Measurements from ENCODE around the gene NRM. TPM values are rescaled to one million over a fixed set of nuclear protein-coding genes. Genes with fewer than 3 reads are reported as not detected.

NRM gene
- total RNA-seq, 1 experiment from 2014 or later: 31.2 TPM

- Mint-ChIP-seq H3K27ac (no peak overlapping the region), H3K27me3 (ENCODE audit: low read depth) (no peaks in the 10 kb centered on the region; the same call in 1 of the 2 replicates), H3K9me3 (no peaks in the 10 kb centered on the region), H3K4me3 (no peak overlapping the region), H3K36me3 (peaks cover 61% of the 10 kb centered on the region), H3K4me1 (peaks cover 15% of the 10 kb centered on the region)
- no peak for TF ChIP-seq ELF4 (CRISPR knock-in tag; IDR thresholded peaks at IDR 0.05; ENCODE audit: low read depth)
- no peak for TF ChIP-seq CBFB (CRISPR knock-in tag; IDR thresholded peaks at IDR 0.05; ENCODE audit: low read depth)
- TF ChIP-seq ZNF532 (CRISPR knock-in tag; IDR thresholded peaks at IDR 0.05; ENCODE audit: borderline replicate concordance): no peak
- TF ChIP-seq, protein P1, sequence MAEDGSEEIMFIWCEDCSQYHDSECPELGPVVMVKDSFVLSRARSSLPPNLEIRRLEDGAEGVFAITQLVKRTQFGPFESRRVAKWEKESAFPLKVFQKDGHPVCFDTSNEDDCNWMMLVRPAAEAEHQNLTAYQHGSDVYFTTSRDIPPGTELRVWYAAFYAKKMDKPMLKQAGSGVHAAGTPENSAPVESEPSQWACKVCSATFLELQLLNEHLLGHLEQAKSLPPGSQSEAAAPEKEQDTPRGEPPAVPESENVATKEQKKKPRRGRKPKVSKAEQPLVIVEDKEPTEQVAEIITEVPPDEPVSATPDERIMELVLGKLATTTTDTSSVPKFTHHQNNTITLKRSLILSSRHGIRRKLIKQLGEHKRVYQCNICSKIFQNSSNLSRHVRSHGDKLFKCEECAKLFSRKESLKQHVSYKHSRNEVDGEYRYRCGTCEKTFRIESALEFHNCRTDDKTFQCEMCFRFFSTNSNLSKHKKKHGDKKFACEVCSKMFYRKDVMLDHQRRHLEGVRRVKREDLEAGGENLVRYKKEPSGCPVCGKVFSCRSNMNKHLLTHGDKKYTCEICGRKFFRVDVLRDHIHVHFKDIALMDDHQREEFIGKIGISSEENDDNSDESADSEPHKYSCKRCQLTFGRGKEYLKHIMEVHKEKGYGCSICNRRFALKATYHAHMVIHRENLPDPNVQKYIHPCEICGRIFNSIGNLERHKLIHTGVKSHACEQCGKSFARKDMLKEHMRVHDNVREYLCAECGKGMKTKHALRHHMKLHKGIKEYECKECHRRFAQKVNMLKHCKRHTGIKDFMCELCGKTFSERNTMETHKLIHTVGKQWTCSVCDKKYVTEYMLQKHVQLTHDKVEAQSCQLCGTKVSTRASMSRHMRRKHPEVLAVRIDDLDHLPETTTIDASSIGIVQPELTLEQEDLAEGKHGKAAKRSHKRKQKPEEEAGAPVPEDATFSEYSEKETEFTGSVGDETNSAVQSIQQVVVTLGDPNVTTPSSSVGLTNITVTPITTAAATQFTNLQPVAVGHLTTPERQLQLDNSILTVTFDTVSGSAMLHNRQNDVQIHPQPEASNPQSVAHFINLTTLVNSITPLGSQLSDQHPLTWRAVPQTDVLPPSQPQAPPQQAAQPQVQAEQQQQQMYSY (CRISPR knock-in tag; IDR thresholded peaks at IDR 0.05): no peak
- TF ChIP-seq ZBTB43 (CRISPR knock-in tag; IDR thresholded peaks at IDR 0.05): no peak
- no peak for TF ChIP-seq ZNF121 (CRISPR knock-in tag; IDR thresholded peaks at IDR 0.05)
- no peak for TF ChIP-seq ZBTB21 (CRISPR knock-in tag; IDR thresholded peaks at IDR 0.05; ENCODE audit: borderline replicate concordance)
- no peak for TF ChIP-seq TEAD1 (CRISPR knock-in tag; IDR thresholded peaks at IDR 0.05)
- TF ChIP-seq MXD4 (CRISPR knock-in tag; IDR thresholded peaks at IDR 0.05; ENCODE audit: borderline replicate concordance): no peak
- no peak for TF ChIP-seq ZNF416 (CRISPR knock-in tag; IDR thresholded peaks at IDR 0.05)
- TF ChIP-seq ZNF396 (CRISPR knock-in tag; IDR thresholded peaks at IDR 0.05; ENCODE audit: borderline replicate concordance): no peak
- no peak for TF ChIP-seq PRRX2 (CRISPR knock-in tag; IDR thresholded peaks at IDR 0.05)
- TF ChIP-seq HMGA2 (CRISPR knock-in tag; IDR thresholded peaks at IDR 0.05): no peak
- no peak for TF ChIP-seq ATF3 (CRISPR knock-in tag; conservative IDR thresholded peaks at IDR 0.05)
- no peak for TF ChIP-seq RORB (CRISPR knock-in tag; IDR thresholded peaks at IDR 0.05)
- no peak for TF ChIP-seq FOXJ3 (CRISPR knock-in tag; IDR thresholded peaks at IDR 0.05; ENCODE audit: borderline replicate concordance)
- TF ChIP-seq, protein P2, sequence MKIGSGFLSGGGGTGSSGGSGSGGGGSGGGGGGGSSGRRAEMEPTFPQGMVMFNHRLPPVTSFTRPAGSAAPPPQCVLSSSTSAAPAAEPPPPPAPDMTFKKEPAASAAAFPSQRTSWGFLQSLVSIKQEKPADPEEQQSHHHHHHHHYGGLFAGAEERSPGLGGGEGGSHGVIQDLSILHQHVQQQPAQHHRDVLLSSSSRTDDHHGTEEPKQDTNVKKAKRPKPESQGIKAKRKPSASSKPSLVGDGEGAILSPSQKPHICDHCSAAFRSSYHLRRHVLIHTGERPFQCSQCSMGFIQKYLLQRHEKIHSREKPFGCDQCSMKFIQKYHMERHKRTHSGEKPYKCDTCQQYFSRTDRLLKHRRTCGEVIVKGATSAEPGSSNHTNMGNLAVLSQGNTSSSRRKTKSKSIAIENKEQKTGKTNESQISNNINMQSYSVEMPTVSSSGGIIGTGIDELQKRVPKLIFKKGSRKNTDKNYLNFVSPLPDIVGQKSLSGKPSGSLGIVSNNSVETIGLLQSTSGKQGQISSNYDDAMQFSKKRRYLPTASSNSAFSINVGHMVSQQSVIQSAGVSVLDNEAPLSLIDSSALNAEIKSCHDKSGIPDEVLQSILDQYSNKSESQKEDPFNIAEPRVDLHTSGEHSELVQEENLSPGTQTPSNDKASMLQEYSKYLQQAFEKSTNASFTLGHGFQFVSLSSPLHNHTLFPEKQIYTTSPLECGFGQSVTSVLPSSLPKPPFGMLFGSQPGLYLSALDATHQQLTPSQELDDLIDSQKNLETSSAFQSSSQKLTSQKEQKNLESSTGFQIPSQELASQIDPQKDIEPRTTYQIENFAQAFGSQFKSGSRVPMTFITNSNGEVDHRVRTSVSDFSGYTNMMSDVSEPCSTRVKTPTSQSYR (CRISPR knock-in tag; IDR thresholded peaks at IDR 0.05): no peak
- TF ChIP-seq, protein P3, sequence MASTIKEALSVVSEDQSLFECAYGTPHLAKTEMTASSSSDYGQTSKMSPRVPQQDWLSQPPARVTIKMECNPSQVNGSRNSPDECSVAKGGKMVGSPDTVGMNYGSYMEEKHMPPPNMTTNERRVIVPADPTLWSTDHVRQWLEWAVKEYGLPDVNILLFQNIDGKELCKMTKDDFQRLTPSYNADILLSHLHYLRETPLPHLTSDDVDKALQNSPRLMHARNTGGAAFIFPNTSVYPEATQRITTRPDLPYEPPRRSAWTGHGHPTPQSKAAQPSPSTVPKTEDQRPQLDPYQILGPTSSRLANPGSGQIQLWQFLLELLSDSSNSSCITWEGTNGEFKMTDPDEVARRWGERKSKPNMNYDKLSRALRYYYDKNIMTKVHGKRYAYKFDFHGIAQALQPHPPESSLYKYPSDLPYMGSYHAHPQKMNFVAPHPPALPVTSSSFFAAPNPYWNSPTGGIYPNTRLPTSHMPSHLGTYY (CRISPR knock-in tag; IDR thresholded peaks at IDR 0.05): no peak
- DNase-seq (ENCODE audit: low spot score) (no peak), ATAC-seq (no peak)
- POLR2A ChIA-PET: interaction anchor here (0.9 to 1.6 kb wide), 3 partner anchors 7 to 18 kb away, joined by 3 to 7 read pairs (median 4); partner anchors contain the start of gene TUBB
- CTCF ChIA-PET: interaction anchor here (1.0 to 2.4 kb wide), 3 partner anchors 14 to 31 kb away, joined by 3 to 6 read pairs (median 5); partner anchors contain the start of genes DHX16 and MDC1
Measured at GRCh38 chr6:30703011-30703410, 12.2 kb upstream of the NRM start.

All from WTC11 (cell line).